Measurements from ENCODE around the gene GNAZ. TPM values are rescaled to one million over a fixed set of nuclear protein-coding genes. Genes with fewer than 3 reads are reported as not detected.
A peak's percentile ranks its signal among the peaks of the same experiment; 100 is the strongest.
"Not testable (repeated sequence)": the region's sequence is repeated elsewhere in the genome, so short reads cannot be mapped to it uniquely, and the experiment has no call there.

The GNAZ gene
- polyA plus RNA-seq (2013, experiment 1 of 2): 36.9 TPM
- 37.0 TPM for polyA plus RNA-seq (2013, experiment 2 of 2)

DNA sequence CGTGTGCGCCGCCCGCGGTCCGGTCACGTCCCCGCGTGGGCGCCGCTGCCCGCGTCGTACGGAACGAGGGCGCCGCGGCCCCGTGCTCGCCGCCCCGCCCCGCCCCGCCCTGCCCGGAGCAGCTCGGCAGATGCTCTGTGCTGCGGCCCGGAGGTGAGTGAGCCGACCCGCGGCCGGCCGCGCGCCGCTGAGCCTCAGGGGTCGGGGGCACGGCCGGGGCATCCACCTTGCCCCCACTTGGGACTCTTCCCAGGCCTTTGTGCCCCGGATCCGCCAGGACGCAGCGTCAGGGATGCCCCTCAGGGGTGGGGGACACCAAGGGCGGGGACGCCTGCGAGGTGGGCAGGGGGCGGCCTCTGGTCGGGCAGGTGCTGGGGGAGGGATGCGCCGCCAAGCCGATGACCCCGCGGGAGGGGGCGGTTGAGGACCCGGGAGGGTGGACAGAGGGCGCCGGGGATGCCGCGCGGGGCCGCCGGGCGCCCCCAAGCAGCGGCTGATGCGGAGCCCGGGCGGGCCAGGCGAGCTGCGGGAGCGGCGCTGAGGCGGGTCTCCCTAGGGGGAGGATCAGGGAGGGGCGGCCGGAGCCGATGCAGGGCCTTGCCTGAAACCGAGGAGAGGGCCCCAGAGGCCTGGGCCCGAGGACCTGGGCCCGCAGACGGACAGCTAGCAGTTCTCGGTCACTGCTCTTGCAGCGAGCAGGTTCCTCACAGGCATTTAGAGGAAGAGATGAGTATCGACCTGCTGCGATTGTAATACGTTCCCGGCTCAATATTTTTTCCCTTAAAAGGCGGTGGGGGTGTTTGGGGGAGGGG lies at the start of gene GNAZ:
GNAZ (plus strand) TSS at position 102 of the 812 bp plus-strand sequence. CDS start 25,177 bp downstream, outside the sequence.
- Histone ChIP-seq H3K36me3 (replicated peaks in 1 of 2; ENCODE audit: control insufficient read depth in 2 of 2, insufficient read depth in 2 of 2, low read length in 2 of 2) (peaks cover 0 to 7% of the 10 kb centered on the region in 2 donors), H3K9me3 (replicated peaks in 1 of 2; ENCODE audit: control insufficient read depth in 2 of 2, insufficient read depth in 1 of 2, low read depth in 1 of 2, low read length in 2 of 2) (peaks cover 0 to under 1% of the 10 kb centered on the region in 2 donors), H4K8ac (ENCODE audit: low read depth, low read length) (no peak within 1 kb of the TSS), H3K4me3 (ENCODE audit: low read length in 2 of 2) (peak within 1 kb of the TSS; percentile 70 to 93), H3K27ac (replicated peaks; ENCODE audit: low read length) (no peak within 1 kb of the TSS), H3K27me3 (ENCODE audit: control insufficient read depth in 3 of 3, insufficient read depth in 3 of 3, low read depth in 1 of 3, low read length in 3 of 3) (peaks cover 0 to 33% (median 7%) of the 10 kb centered on the region in 3 experiments), H2BK15ac (ENCODE audit: low read length) (no peak within 1 kb of the TSS), H2AK5ac (ENCODE audit: low read depth, low read length) (peak within 1 kb of the TSS; percentile 21), H3K79me1 (ENCODE audit: low read depth, low read length) (peaks cover 9% of the 10 kb centered on the region), H3K4me1 (ENCODE audit: control insufficient read depth in 2 of 2, insufficient read depth in 1 of 2, low read depth in 1 of 2, low read length in 2 of 2) (peaks cover 5 to 8% of the 10 kb centered on the region in 2 donors), H3K18ac (ENCODE audit: low read length) (peak within 1 kb of the TSS; percentile 92), H3K23ac (ENCODE audit: low read depth, low read length, poor library complexity) (peak within 1 kb of the TSS; percentile 97), H4K91ac (ENCODE audit: low read depth, low read length, poor library complexity) (no peak within 1 kb of the TSS), H3K14ac (ENCODE audit: low read length) (peak within 1 kb of the TSS; percentile 50), H3K9ac (ENCODE audit: low read depth, low read length, poor library complexity) (peak within 1 kb of the TSS; percentile 87), H2AFZ (ENCODE audit: low read length) (peak within 1 kb of the TSS; percentile 98), H2BK5ac (ENCODE audit: low read length) (no peak within 1 kb of the TSS), H2BK120ac (ENCODE audit: low read depth, low read length) (no peak within 1 kb of the TSS), H3K4me2 (ENCODE audit: insufficient read depth, low read length, poor library complexity, severe bottlenecking) (peak within 1 kb of the TSS; percentile 97), H2BK12ac (ENCODE audit: low read length) (no peak within 1 kb of the TSS), H3K4ac (ENCODE audit: low read length) (no peak within 1 kb of the TSS)
- DNase-seq (ENCODE audit: low spot score): peak; percentile 51
- WGBS, 2 donors (ENCODE audit: extremely low coverage in 2 of 2, insufficient read length in 2 of 2, insufficient replicate concordance in 1 of 2): no CpG with 5 or more reads among the region's 87 CpGs

DNA sequence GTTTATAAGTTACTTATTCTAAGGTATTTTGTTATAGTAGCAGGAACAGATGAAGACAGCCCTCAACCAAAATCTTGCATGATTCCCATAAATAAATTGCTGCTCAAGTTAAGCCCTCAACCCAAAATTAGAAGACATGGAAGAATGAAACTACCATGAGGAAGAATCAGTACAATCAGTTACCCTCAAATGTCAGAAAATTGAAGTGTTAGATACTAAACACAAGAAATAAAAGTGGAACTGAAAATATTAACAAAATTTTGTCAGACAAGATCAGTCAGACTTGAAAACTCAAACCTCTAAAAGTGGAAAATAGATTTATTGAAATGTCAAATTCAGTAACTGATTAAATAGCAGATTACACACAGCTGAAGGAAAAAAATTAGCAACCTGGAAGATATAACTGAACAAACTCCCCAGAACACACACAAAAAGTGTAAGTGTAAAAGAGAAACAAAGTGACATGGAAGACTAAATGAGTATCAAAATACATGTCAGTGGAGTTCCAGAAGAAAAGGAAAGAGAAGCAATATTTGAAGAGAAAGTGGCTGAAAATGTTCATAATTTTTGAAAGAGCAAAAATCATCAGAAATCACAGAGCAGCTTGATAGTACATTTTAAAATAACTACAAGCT lies 49.5 kb upstream of the GNAZ start:
- no peaks in the 10 kb centered on the region for H3K4me1 ChIP-seq (ENCODE audit: control insufficient read depth in 2 of 2, insufficient read depth in 1 of 2, low read depth in 1 of 2, low read length in 2 of 2)
- no peak overlapping the region for H3K18ac ChIP-seq (ENCODE audit: low read length)
- H3K27ac ChIP-seq (replicated peaks; ENCODE audit: low read length): no peak overlapping the region
- H3K4ac ChIP-seq (ENCODE audit: low read length): no peak overlapping the region
- no peak overlapping the region for H4K8ac ChIP-seq (ENCODE audit: low read depth, low read length)
- no peak overlapping the region for H2BK12ac ChIP-seq (ENCODE audit: low read length)
- H2AK5ac ChIP-seq (ENCODE audit: low read depth, low read length): no peak overlapping the region
- H2BK5ac ChIP-seq (ENCODE audit: low read length): no peak overlapping the region
- H3K79me1 ChIP-seq (ENCODE audit: low read depth, low read length): no peaks in the 10 kb centered on the region
- no peaks in the 10 kb centered on the region for H3K36me3 ChIP-seq (replicated peaks in 1 of 2; ENCODE audit: control insufficient read depth in 2 of 2, insufficient read depth in 2 of 2, low read length in 2 of 2)
- no peak overlapping the region for H3K9ac ChIP-seq (ENCODE audit: low read depth, low read length, poor library complexity)
- no peak overlapping the region for H3K4me2 ChIP-seq (ENCODE audit: insufficient read depth, low read length, poor library complexity, severe bottlenecking)
- no peaks in the 10 kb centered on the region for H3K9me3 ChIP-seq (replicated peaks in 1 of 2; ENCODE audit: control insufficient read depth in 2 of 2, insufficient read depth in 1 of 2, low read depth in 1 of 2, low read length in 2 of 2)
- H2BK15ac ChIP-seq (ENCODE audit: low read length): no peak overlapping the region
- H3K23ac ChIP-seq (ENCODE audit: low read depth, low read length, poor library complexity): no peak overlapping the region
- no peak overlapping the region for H3K4me3 ChIP-seq (ENCODE audit: low read length in 2 of 2)
- H3K27me3 ChIP-seq (ENCODE audit: control insufficient read depth in 3 of 3, insufficient read depth in 3 of 3, low read depth in 1 of 3, low read length in 3 of 3): no peaks in the 10 kb centered on the region
- no peak for DNase-seq (ENCODE audit: low spot score)
- H4K91ac ChIP-seq (ENCODE audit: low read depth, low read length, poor library complexity): no peak overlapping the region
- H3K14ac ChIP-seq (ENCODE audit: low read length): no peak overlapping the region
- no peak overlapping the region for H2AFZ ChIP-seq (ENCODE audit: low read length)
- no peak overlapping the region for H2BK120ac ChIP-seq (ENCODE audit: low read depth, low read length)

DNA sequence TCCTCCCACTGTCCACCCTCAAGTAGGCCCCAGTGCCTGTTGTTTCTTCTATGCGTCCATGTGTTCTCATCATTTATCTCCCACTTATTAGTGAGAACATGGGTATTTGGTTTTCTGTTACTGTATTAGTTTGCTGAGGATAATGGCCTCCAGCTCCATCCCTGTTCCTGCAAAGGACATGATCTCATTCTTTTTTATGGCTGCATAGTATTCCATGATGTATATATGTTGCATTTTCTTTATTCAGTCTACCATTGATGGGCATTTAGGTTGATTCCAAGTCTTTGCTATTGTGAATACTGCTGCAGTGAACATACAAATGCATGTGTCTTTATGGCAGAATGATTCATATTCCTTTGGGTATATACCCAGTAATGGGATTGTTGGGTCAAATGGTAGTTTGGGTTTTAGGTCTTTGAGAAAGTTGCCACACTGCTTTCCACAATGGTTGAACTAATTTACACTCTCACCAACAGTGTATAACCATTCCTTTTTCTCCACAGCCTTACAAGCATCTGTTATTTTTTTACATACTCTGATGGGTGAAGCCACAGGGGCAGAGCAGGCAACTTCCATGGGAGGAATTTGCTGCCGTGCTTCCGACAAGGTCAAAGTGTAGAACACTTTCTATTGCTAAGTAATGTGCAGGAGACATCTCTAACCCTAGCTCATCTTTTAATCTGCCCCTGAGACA lies 48.5 kb upstream of the GNAZ start:
- H2AK5ac ChIP-seq (ENCODE audit: low read depth, low read length); H2BK120ac ChIP-seq (ENCODE audit: low read depth, low read length); H3K79me1 ChIP-seq (ENCODE audit: low read depth, low read length); H3K4me1 ChIP-seq (ENCODE audit: control insufficient read depth in 2 of 2, insufficient read depth in 1 of 2, low read depth in 1 of 2, low read length in 2 of 2); H2BK12ac ChIP-seq (ENCODE audit: low read length); H3K36me3 ChIP-seq (replicated peaks in 1 of 2; ENCODE audit: control insufficient read depth in 2 of 2, insufficient read depth in 2 of 2, low read length in 2 of 2); H3K4ac ChIP-seq (ENCODE audit: low read length); H3K27ac ChIP-seq (replicated peaks; ENCODE audit: low read length); H3K23ac ChIP-seq (ENCODE audit: low read depth, low read length, poor library complexity); H3K14ac ChIP-seq (ENCODE audit: low read length); H3K4me3 ChIP-seq (ENCODE audit: low read length in 2 of 2); H4K91ac ChIP-seq (ENCODE audit: low read depth, low read length, poor library complexity); H2BK5ac ChIP-seq (ENCODE audit: low read length); H3K9me3 ChIP-seq (replicated peaks in 1 of 2; ENCODE audit: control insufficient read depth in 2 of 2, insufficient read depth in 1 of 2, low read depth in 1 of 2, low read length in 2 of 2); H3K18ac ChIP-seq (ENCODE audit: low read length); DNase-seq (ENCODE audit: low spot score); H4K8ac ChIP-seq (ENCODE audit: low read depth, low read length); H2AFZ ChIP-seq (ENCODE audit: low read length); H3K27me3 ChIP-seq (ENCODE audit: control insufficient read depth in 3 of 3, insufficient read depth in 3 of 3, low read depth in 1 of 3, low read length in 3 of 3); H2BK15ac ChIP-seq (ENCODE audit: low read length); H3K9ac ChIP-seq (ENCODE audit: low read depth, low read length, poor library complexity); H3K4me2 ChIP-seq (ENCODE audit: insufficient read depth, low read length, poor library complexity, severe bottlenecking): not testable (repeated sequence)
- whole genome bisulfite sequencing, 2 donors (ENCODE audit: extremely low coverage in 2 of 2, insufficient read length in 2 of 2, insufficient replicate concordance in 1 of 2): no CpG with 5 or more reads among the region's 3 CpGs

DNA sequence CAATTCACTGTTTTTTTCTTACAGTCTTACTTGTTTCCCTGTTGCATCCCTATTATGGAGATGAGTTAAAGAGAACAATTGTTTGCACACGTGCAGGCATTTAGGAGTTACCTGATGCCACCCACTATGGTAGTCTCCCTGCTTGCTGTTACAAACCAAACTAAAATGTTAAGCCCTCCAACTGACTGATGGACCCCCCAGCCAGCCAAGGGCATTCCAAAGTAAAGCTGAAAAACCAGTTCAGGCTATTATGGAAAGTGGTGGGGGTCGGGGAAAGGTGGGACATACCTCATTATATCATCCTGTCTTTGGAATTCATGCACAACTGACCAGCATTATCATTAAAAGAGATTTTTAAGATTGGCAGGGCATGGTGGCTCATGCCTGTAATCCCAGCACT lies 47.0 kb upstream of the GNAZ start:
- H2AFZ ChIP-seq (ENCODE audit: low read length): no peak overlapping the region
- H3K14ac ChIP-seq (ENCODE audit: low read length): no peak overlapping the region
- no peaks in the 10 kb centered on the region for H3K36me3 ChIP-seq (replicated peaks in 1 of 2; ENCODE audit: control insufficient read depth in 2 of 2, insufficient read depth in 2 of 2, low read length in 2 of 2)
- H2BK15ac ChIP-seq (ENCODE audit: low read length): no peak overlapping the region
- no peak overlapping the region for H2BK120ac ChIP-seq (ENCODE audit: low read depth, low read length)
- DNase-seq (ENCODE audit: low spot score): no peak
- H3K79me1 ChIP-seq (ENCODE audit: low read depth, low read length): no peaks in the 10 kb centered on the region
- no peak overlapping the region for H2BK12ac ChIP-seq (ENCODE audit: low read length)
- H3K4me2 ChIP-seq (ENCODE audit: insufficient read depth, low read length, poor library complexity, severe bottlenecking): no peak overlapping the region
- no peak overlapping the region for H3K4me3 ChIP-seq (ENCODE audit: low read length in 2 of 2)
- no peak overlapping the region for H3K27ac ChIP-seq (replicated peaks; ENCODE audit: low read length)
- no peak overlapping the region for H3K4ac ChIP-seq (ENCODE audit: low read length)
- H4K91ac ChIP-seq (ENCODE audit: low read depth, low read length, poor library complexity): no peak overlapping the region
- H2AK5ac ChIP-seq (ENCODE audit: low read depth, low read length): no peak overlapping the region
- no peaks in the 10 kb centered on the region for H3K9me3 ChIP-seq (replicated peaks in 1 of 2; ENCODE audit: control insufficient read depth in 2 of 2, insufficient read depth in 1 of 2, low read depth in 1 of 2, low read length in 2 of 2)
- H3K9ac ChIP-seq (ENCODE audit: low read depth, low read length, poor library complexity): no peak overlapping the region
- H3K27me3 ChIP-seq (ENCODE audit: control insufficient read depth in 3 of 3, insufficient read depth in 3 of 3, low read depth in 1 of 3, low read length in 3 of 3): no peaks in the 10 kb centered on the region
- H3K4me1 ChIP-seq (ENCODE audit: control insufficient read depth in 2 of 2, insufficient read depth in 1 of 2, low read depth in 1 of 2, low read length in 2 of 2): no peaks in the 10 kb centered on the region
- no peak overlapping the region for H4K8ac ChIP-seq (ENCODE audit: low read depth, low read length)
- H3K18ac ChIP-seq (ENCODE audit: low read length): no peak overlapping the region
- no peak overlapping the region for H3K23ac ChIP-seq (ENCODE audit: low read depth, low read length, poor library complexity)
- H2BK5ac ChIP-seq (ENCODE audit: low read length): no peak overlapping the region
- no CpG with 5 or more reads among the region's 2 CpGs for WGBS, 2 donors (ENCODE audit: extremely low coverage in 2 of 2, insufficient read length in 2 of 2, insufficient replicate concordance in 1 of 2)

Data from neuronal stem cell (in vitro differentiated cells).